ENCODE measurements around the gene ARL9. TPM values are rescaled to one million over a fixed set of nuclear protein-coding genes. Genes with fewer than 3 reads are reported as not detected.
A peak's percentile ranks its signal among the peaks of the same experiment; 100 is the strongest.

Gene ARL9
- total and polyA plus RNA-seq, 9 of the 15 experiments (the other 6 are each of a cell fraction or from before 2014, with no cell fraction given): 0.10 to 0.15 (median 0.11) TPM; not detected in 6

- TF ChIP-seq, protein P1, sequence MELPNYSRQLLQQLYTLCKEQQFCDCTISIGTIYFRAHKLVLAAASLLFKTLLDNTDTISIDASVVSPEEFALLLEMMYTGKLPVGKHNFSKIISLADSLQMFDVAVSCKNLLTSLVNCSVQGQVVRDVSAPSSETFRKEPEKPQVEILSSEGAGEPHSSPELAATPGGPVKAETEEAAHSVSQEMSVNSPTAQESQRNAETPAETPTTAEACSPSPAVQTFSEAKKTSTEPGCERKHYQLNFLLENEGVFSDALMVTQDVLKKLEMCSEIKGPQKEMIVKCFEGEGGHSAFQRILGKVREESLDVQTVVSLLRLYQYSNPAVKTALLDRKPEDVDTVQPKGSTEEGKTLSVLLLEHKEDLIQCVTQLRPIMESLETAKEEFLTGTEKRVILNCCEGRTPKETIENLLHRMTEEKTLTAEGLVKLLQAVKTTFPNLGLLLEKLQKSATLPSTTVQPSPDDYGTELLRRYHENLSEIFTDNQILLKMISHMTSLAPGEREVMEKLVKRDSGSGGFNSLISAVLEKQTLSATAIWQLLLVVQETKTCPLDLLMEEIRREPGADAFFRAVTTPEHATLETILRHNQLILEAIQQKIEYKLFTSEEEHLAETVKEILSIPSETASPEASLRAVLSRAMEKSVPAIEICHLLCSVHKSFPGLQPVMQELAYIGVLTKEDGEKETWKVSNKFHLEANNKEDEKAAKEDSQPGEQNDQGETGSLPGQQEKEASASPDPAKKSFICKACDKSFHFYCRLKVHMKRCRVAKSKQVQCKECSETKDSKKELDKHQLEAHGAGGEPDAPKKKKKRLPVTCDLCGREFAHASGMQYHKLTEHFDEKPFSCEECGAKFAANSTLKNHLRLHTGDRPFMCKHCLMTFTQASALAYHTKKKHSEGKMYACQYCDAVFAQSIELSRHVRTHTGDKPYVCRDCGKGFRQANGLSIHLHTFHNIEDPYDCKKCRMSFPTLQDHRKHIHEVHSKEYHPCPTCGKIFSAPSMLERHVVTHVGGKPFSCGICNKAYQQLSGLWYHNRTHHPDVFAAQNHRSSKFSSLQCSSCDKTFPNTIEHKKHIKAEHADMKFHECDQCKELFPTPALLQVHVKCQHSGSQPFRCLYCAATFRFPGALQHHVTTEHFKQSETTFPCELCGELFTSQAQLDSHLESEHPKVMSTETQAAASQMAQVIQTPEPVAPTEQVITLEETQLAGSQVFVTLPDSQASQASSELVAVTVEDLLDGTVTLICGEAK (IDR thresholded peaks at IDR 0.05): no peak
- TF ChIP-seq, protein P1 (CRISPR knock-in tag; IDR thresholded peaks at IDR 0.05): 0 out of 2 replicates have a peak, but pooled peaks have one; percentile 19
- TF ChIP-seq IFI16 (CRISPR knock-in tag; IDR thresholded peaks at IDR 0.05) (no peak), SP1 (CRISPR knock-in tag; IDR thresholded peaks at IDR 0.05) (0 out of 2 replicates have a peak, but pooled peaks have one; percentile 30), SIN3A (IDR thresholded peaks at IDR 0.05; ENCODE audit: borderline replicate concordance in 2 of 2, control insufficient read depth in 1 of 2, low read depth in 2 of 2, low read length in 2 of 2) (0 out of 4 replicates have a peak, but pooled peaks of 1 of the 2 experiments have one; percentile 22), RBFOX2 (IDR thresholded peaks at IDR 0.05; ENCODE audit: low read depth, low read length) (peak; percentile 18; the same call in 1 of the 2 replicates), GTF2B (IDR thresholded peaks at IDR 0.05; ENCODE audit: extremely low read depth, insufficient read length) (no peak)
- TF ChIP-seq, protein P2, sequence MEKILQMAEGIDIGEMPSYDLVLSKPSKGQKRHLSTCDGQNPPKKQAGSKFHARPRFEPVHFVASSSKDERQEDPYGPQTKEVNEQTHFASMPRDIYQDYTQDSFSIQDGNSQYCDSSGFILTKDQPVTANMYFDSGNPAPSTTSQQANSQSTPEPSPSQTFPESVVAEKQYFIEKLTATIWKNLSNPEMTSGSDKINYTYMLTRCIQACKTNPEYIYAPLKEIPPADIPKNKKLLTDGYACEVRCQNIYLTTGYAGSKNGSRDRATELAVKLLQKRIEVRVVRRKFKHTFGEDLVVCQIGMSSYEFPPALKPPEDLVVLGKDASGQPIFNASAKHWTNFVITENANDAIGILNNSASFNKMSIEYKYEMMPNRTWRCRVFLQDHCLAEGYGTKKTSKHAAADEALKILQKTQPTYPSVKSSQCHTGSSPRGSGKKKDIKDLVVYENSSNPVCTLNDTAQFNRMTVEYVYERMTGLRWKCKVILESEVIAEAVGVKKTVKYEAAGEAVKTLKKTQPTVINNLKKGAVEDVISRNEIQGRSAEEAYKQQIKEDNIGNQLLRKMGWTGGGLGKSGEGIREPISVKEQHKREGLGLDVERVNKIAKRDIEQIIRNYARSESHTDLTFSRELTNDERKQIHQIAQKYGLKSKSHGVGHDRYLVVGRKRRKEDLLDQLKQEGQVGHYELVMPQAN (IDR thresholded peaks at IDR 0.05; ENCODE audit: borderline replicate concordance): 0 out of 2 replicates have a peak, but pooled peaks have one; percentile 29
These were observed 39.8 kb upstream of the ARL9 start (continued) for GRCh38 chr4:56465599-56466295.

Data from K562 (cell line).